ENCODE results near the gene MPPE1. TPM values are rescaled to one million over a fixed set of nuclear protein-coding genes. Genes with fewer than 3 reads are reported as not detected.
A peak's percentile ranks its signal among the peaks of the same experiment; 100 is the strongest.

The MPPE1 gene
- total and polyA plus RNA-seq, 9 of the 15 experiments (the other 6 are each of a cell fraction or from before 2014, with no cell fraction given), result 10.7 to 19.5 (median 13.3) TPM

GRCh38 chr18:11947214-11948191, 39.4 kb upstream of the MPPE1 start (continued):
- 0 out of 2 replicates have a peak, but pooled peaks have one; percentile 21 for TF ChIP-seq ZNF740 (CRISPR knock-in tag; IDR thresholded peaks at IDR 0.05)
- peak in 1 of 2 experiments; percentile 73; a peak in 1 of 4 replicates for TF ChIP-seq ZNF740 (tag; IDR thresholded peaks at IDR 0.05)
- TF ChIP-seq HIVEP1 (CRISPR knock-in tag; IDR thresholded peaks at IDR 0.05), result no peak
- TF ChIP-seq IRF9 (tag; IDR thresholded peaks at IDR 0.05), result no peak
- peak; percentile 26; the same call in 1 of the 2 replicates for TF ChIP-seq CBX1 (IDR thresholded peaks at IDR 0.05; ENCODE audit: low read depth)
- TF ChIP-seq BMI1 (IDR thresholded peaks at IDR 0.05; ENCODE audit: low read length), result no peak
- TF ChIP-seq ZNF583 (CRISPR knock-in tag; IDR thresholded peaks at IDR 0.05), result no peak
- peak; percentile 51 for TF ChIP-seq CREB1 (IDR thresholded peaks at IDR 0.05)
- no peak for TF ChIP-seq CREB1 (CRISPR knock-in tag; IDR thresholded peaks at IDR 0.05)
- TF ChIP-seq TEAD1 (CRISPR knock-in tag; IDR thresholded peaks at IDR 0.05), result peak in 1 of 2 experiments; percentile 43; a peak in 1 of 4 replicates
- peak; percentile 54 to 63; a peak in 3 of 4 replicates for TF ChIP-seq NRF1 (conservative IDR thresholded peaks at IDR 0.05 in 1 of 2, IDR thresholded peaks at IDR 0.05 in 1 of 2)
- TF ChIP-seq ZNF232 (CRISPR knock-in tag; IDR thresholded peaks at IDR 0.05), result no peak
- peak; percentile 52 to 81; a peak in 2 of 4 replicates for TF ChIP-seq UBTF (IDR thresholded peaks at IDR 0.05; ENCODE audit: borderline replicate concordance in 1 of 2, low read depth in 2 of 2, low read length in 2 of 2)
- no peak for TF ChIP-seq ZFP30 (CRISPR knock-in tag; IDR thresholded peaks at IDR 0.05; ENCODE audit: borderline replicate concordance)
- TF ChIP-seq, protein P1, sequence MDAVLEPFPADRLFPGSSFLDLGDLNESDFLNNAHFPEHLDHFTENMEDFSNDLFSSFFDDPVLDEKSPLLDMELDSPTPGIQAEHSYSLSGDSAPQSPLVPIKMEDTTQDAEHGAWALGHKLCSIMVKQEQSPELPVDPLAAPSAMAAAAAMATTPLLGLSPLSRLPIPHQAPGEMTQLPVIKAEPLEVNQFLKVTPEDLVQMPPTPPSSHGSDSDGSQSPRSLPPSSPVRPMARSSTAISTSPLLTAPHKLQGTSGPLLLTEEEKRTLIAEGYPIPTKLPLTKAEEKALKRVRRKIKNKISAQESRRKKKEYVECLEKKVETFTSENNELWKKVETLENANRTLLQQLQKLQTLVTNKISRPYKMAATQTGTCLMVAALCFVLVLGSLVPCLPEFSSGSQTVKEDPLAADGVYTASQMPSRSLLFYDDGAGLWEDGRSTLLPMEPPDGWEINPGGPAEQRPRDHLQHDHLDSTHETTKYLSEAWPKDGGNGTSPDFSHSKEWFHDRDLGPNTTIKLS (IDR thresholded peaks at IDR 0.05; ENCODE audit: borderline replicate concordance, low read depth), result peak; percentile 82; the same call in 1 of the 2 replicates
- no peak for TF ChIP-seq SRSF3 (IDR thresholded peaks at IDR 0.05; ENCODE audit: insufficient read depth, low read length)
- TF ChIP-seq HEY1 (CRISPR knock-in tag; IDR thresholded peaks at IDR 0.05; ENCODE audit: borderline replicate concordance), result no peak
- peak; percentile 68 to 76 for TF ChIP-seq KDM1A (IDR thresholded peaks at IDR 0.05)
- TF ChIP-seq GATAD2A (IDR thresholded peaks at IDR 0.05), result peak; percentile 46; the same call in 1 of the 2 replicates
- TF ChIP-seq ETV6 (IDR thresholded peaks at IDR 0.05; ENCODE audit: borderline replicate concordance in 1 of 2, low read depth in 2 of 2, low read length in 1 of 2), result no peak
- no peak for TF ChIP-seq ETV6 (CRISPR knock-in tag; IDR thresholded peaks at IDR 0.05; ENCODE audit: borderline replicate concordance)
